CD4-positive, alpha-beta T cell (primary cell): Measurements from ENCODE around the gene AGFG1. TPM values are rescaled to one million over a fixed set of nuclear protein-coding genes. Genes with fewer than 3 reads are reported as not detected.

Experiments used
- ATAC-seq: fragments of 200-7000 bp; cut with Tn5 transposase; one replicate; pipeline ENCODE4 v1.10.0; 2022; ENCODE audit warnings: mild to moderate bottlenecking; ENCODE audit not compliant: poor library complexity
- CTCF ChIA-PET: fragments of 350-600 bp; sonication (Branson Sonifier 250); formaldehyde crosslinking; loops from one replicate; lab custom pipeline; 2021; ENCODE audit warnings: antibody characterized with exemption, inconsistent platforms; lab: Charles Lee
- POLR2A ChIA-PET: fragments of 350-600 bp; sonication (Branson Sonifier 250); formaldehyde crosslinking; loops from one replicate; lab custom pipeline; 2021; ENCODE audit warnings: antibody characterized with exemption, inconsistent platforms; lab: Charles Lee
- DNase-seq, 14 experiments: peaks; one replicate each; pipeline ENCODE4 v3.0.0-alpha.2; 2013 to 2020; ENCODE audit warnings: mixed read lengths in 2 of 14
- H3K27ac ChIP-seq, 2 donors: one replicate each; pipeline versions ENCODE4 v1.5.1 to v1.7.0; 2013; ENCODE audit warnings: low read length in 2 of 2, low read depth in 1 of 2, mild to moderate bottlenecking in 1 of 2
- H3K27me3 ChIP-seq, 2 experiments: 1 replicate in 1 of 2; 2 replicates in 1 of 2; pipeline versions ENCODE4 v1.6.1 to v1.7.0; 2013; ENCODE audit warnings: low read length in 2 of 2, control low read depth in 1 of 2, mild to moderate bottlenecking in 1 of 2, moderate library complexity in 1 of 2; ENCODE audit not compliant: insufficient read depth in 2 of 2, control insufficient read depth in 1 of 2
- H3K36me3 ChIP-seq: one replicate; pipeline ENCODE4 v1.6.1; 2013; ENCODE audit warnings: low read length, control low read depth; ENCODE audit not compliant: insufficient read depth
- H3K4me1 ChIP-seq: one replicate; pipeline ENCODE4 v1.6.1; 2013; ENCODE audit warnings: low read length, control low read depth; ENCODE audit not compliant: insufficient read depth
- H3K4me3 ChIP-seq: one replicate; pipeline ENCODE4 v1.5.1; 2013; ENCODE audit warnings: mild to moderate bottlenecking, low read length, moderate library complexity
- H3K9me3 ChIP-seq, 2 experiments: 1 replicate in 1 of 2; 2 replicates in 1 of 2; pipeline versions ENCODE4 v1.6.1 to v1.7.0; 2013; ENCODE audit warnings: low read length in 2 of 2, mild to moderate bottlenecking in 2 of 2, control low read depth in 1 of 2, moderate library complexity in 1 of 2; ENCODE audit not compliant: control insufficient read depth in 1 of 2, insufficient read depth in 1 of 2
- H3K27ac Mint-ChIP-seq: one replicate; pipeline ENCODE4 v1.8.0; 2020; ENCODE audit warnings: mixed read lengths
- H3K27me3 Mint-ChIP-seq: one replicate; pipeline ENCODE4 v1.8.0; 2021; ENCODE audit warnings: mixed read lengths
- H3K36me3 Mint-ChIP-seq: one replicate; pipeline ENCODE4 v1.8.0; 2021; ENCODE audit warnings: low read depth, mixed read lengths
- H3K4me1 Mint-ChIP-seq: one replicate; pipeline ENCODE4 v1.8.0; 2021; ENCODE audit warnings: low read depth, mixed read lengths
- H3K4me3 Mint-ChIP-seq: one replicate; pipeline ENCODE4 v1.8.0; 2020; ENCODE audit warnings: mild to moderate bottlenecking, mixed read lengths
- H3K9me3 Mint-ChIP-seq: one replicate; pipeline ENCODE4 v1.8.0; 2020; ENCODE audit warnings: mixed read lengths
- intact Hi-C, 2 experiments: fragments of 100-400 bp; cut with DNase I in 1 of 2; cut with micrococcal nuclease in 1 of 2; formaldehyde crosslinking; loops; one replicate each; pipeline versions ENCODE4 v1.15.1 to v1.9.0; 2023 to 2025; cut with DNase I, micrococcal nuclease
- total RNA-seq, 174 experiments: library from RNA in 2 of 174; stranded (reverse) in 2 of 174; gene quantifications; one replicate each; pipeline ENCODE4 v1.2.3 and lab custom pipeline; 2021 to 2026
- TF ChIP-seq, protein P1 (sequence below): fragments of 200-600 bp; IDR thresholded peaks from one replicate; pipeline ENCODE4 v1.8.0; 2022; ENCODE audit warnings: antibody characterized with exemption, mild to moderate bottlenecking

Gene AGFG1
- total RNA-seq, 2 experiments from 2014 or later = 49.9 to 55.9 TPM

GRCh38 chr2:227480528-227480927 lies 8.6 kb downstream of the AGFG1 start:
- Mint-ChIP-seq H3K4me1 (peaks cover 76% of the 10 kb centered on the region), H3K27ac (peak overlapping the region; percentile 29), H3K27me3 (no peaks in the 10 kb centered on the region), H3K36me3 (peaks cover 7% of the 10 kb centered on the region), H3K9me3 (peaks cover under 1% of the 10 kb centered on the region), H3K4me3 (no peak overlapping the region)
- ATAC-seq (peak; percentile 42), DNase-seq (no peak)
- H3K4me3 ChIP-seq = no peak overlapping the region
- H3K36me3 ChIP-seq = no peaks in the 10 kb centered on the region
- TF ChIP-seq, protein P1, sequence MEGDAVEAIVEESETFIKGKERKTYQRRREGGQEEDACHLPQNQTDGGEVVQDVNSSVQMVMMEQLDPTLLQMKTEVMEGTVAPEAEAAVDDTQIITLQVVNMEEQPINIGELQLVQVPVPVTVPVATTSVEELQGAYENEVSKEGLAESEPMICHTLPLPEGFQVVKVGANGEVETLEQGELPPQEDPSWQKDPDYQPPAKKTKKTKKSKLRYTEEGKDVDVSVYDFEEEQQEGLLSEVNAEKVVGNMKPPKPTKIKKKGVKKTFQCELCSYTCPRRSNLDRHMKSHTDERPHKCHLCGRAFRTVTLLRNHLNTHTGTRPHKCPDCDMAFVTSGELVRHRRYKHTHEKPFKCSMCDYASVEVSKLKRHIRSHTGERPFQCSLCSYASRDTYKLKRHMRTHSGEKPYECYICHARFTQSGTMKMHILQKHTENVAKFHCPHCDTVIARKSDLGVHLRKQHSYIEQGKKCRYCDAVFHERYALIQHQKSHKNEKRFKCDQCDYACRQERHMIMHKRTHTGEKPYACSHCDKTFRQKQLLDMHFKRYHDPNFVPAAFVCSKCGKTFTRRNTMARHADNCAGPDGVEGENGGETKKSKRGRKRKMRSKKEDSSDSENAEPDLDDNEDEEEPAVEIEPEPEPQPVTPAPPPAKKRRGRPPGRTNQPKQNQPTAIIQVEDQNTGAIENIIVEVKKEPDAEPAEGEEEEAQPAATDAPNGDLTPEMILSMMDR = no peak
- intact Hi-C loops = loop anchor here in 1 of 2 experiments (2.0 kb wide), 1 partner anchor 286 kb away; no protein-coding TSS in a partner anchor
- no peaks in the 10 kb centered on the region for H3K27me3 ChIP-seq
- H3K27ac ChIP-seq = no peak overlapping the region
- H3K4me1 ChIP-seq = peaks cover 10% of the 10 kb centered on the region
- ChIA-PET CTCF (interaction anchor here (0.7 to 1.2 kb wide), 4 partner anchors 8 to 129 kb away, joined by 3 read pairs; no protein-coding TSS in a partner anchor), POLR2A (interaction anchor here (0.7 to 1.9 kb wide), 3 partner anchors 14 to 130 kb away, joined by 3 to 6 read pairs (median 6); no protein-coding TSS in a partner anchor)
- no peaks in the 10 kb centered on the region for H3K9me3 ChIP-seq

DNA sequence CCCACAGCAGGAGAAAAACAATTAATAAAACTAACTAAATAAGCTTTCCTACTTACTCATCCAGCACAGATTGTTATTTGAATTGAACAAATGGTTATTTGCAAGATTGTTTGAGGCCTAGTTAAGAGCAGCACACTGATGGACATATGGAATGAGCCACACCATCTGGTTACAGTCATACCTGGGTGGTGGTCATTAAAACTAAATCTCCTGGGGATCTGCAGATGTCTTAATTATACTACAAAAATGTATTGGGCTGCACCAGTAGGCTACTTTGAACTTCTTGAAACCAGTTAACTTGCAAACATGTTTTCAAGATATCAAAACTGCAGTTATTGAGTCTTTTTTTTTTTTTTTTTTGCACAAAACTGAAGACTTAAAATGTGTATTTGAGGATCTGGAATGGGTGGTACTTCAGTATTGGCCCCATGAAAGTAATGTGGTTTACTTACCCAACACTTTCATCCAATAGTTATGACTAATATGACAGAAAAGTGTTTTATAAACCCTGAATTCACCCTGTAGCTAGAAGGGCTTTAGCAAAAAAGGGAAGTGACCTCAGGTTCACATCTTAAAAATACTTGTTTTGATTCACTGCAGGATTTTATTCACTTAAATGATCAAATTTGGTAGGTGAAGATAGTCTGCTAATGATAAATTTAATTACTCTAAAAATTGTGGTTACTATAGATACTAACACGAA lies 10.8 kb downstream of the AGFG1 start:
- Mint-ChIP-seq H3K27ac (peak overlapping the region; percentile 5), H3K9me3 (peaks cover 3% of the 10 kb centered on the region), H3K4me3 (peak overlapping the region; percentile 1), H3K27me3 (no peaks in the 10 kb centered on the region), H3K36me3 (peaks cover 17% of the 10 kb centered on the region), H3K4me1 (peaks cover 79% of the 10 kb centered on the region)
- intact Hi-C loops = no loop called here
- Histone ChIP-seq H3K36me3 (no peaks in the 10 kb centered on the region), H3K4me3 (no peak overlapping the region), H3K27ac (no peak overlapping the region), H3K27me3 (no peaks in the 10 kb centered on the region), H3K4me1 (peaks cover 9% of the 10 kb centered on the region), H3K9me3 (no peaks in the 10 kb centered on the region)
- DNase-seq (peak in 1 of 14 experiments; percentile 31), ATAC-seq (peak; percentile 41)
- CTCF ChIA-PET = no interaction called here
- POLR2A ChIA-PET = no interaction called here
- TF ChIP-seq, protein P1 = no peak

DNA sequence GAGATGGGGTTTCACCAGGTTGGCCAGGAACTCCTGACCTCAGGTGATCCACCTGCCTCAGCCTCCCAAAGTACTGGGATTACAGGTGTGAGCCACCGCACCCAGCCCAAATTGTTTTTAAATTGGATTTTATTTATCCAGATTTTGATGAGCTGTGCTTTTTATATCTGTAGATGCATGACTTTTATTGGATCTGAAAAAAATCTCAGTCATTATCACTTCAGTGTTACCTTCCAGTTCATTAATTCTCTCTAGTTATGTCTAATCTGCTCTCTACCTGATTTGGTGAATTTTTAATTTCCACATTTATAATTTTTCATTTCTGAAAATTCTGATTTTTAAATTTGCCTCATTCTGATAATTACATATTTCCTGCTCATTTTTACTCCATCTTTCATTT lies 13.5 kb downstream of the AGFG1 start:
- Histone ChIP-seq H3K27me3 (no peaks in the 10 kb centered on the region), H3K4me1 (peaks cover 2% of the 10 kb centered on the region), H3K4me3 (no peak overlapping the region), H3K36me3 (no peaks in the 10 kb centered on the region), H3K27ac (no peak overlapping the region), H3K9me3 (no peaks in the 10 kb centered on the region)
- H3K36me3 Mint-ChIP-seq = peaks cover 24% of the 10 kb centered on the region
- no peak overlapping the region for H3K4me3 Mint-ChIP-seq
- DNase-seq (no peak), ATAC-seq (no peak)
- no peaks in the 10 kb centered on the region for H3K27me3 Mint-ChIP-seq
- TF ChIP-seq, protein P1 = no peak
- intact Hi-C loops = no loop called here
- H3K9me3 Mint-ChIP-seq = peaks cover 3% of the 10 kb centered on the region
- peaks cover 73% of the 10 kb centered on the region for H3K4me1 Mint-ChIP-seq
- ChIA-PET POLR2A (interaction anchor here (0.6 to 1.0 kb wide), 2 partner anchors 13 to 85 kb away, joined by 3 read pairs; no protein-coding TSS in a partner anchor), CTCF (no interaction called here)
- H3K27ac Mint-ChIP-seq = no peak overlapping the region
